Measurements from ENCODE around the gene C14orf132. TPM values are rescaled to one million over a fixed set of nuclear protein-coding genes. Genes with fewer than 3 reads are reported as not detected.

C14orf132 gene
- total RNA-seq, 1 donor from 2014 or later, result 8.0 TPM

GRCh38 chr14:96030108-96030760 is 8.9 kb upstream of the C14orf132 start:
- Histone ChIP-seq H3K27ac (ENCODE audit: low read depth, low read length) (no peak overlapping the region), H3K4me3 (ENCODE audit: insufficient read depth, low read depth, low read length) (no peak overlapping the region), H3K27me3 (ENCODE audit: insufficient read depth, low read length) (peaks cover 10% of the 10 kb centered on the region), H3K36me3 (ENCODE audit: insufficient read depth, low read length) (no peaks in the 10 kb centered on the region), H3K4me2 (ENCODE audit: low read length) (no peak overlapping the region), H2AFZ (ENCODE audit: low read depth, low read length) (no peak overlapping the region), H3K79me2 (ENCODE audit: insufficient read depth, low read length) (no peaks in the 10 kb centered on the region), H4K20me1 (ENCODE audit: insufficient read depth, low read length) (no peaks in the 10 kb centered on the region), H3K4me1 (ENCODE audit: insufficient read depth, low read length) (no peaks in the 10 kb centered on the region), H3K9ac (ENCODE audit: low read length) (no peak overlapping the region), H3K9me3 (ENCODE audit: insufficient read depth, low read depth, low read length) (no peaks in the 10 kb centered on the region)
- Mint-ChIP-seq H3K27me3 (ENCODE audit: low read depth, unreplicated experiment) (peaks cover 49% of the 10 kb centered on the region), H3K4me3 (ENCODE audit: unreplicated experiment) (no peak overlapping the region), H3K36me3 (ENCODE audit: low read depth, unreplicated experiment) (no peaks in the 10 kb centered on the region), H3K27ac (ENCODE audit: unreplicated experiment) (no peak overlapping the region), H3K9me3 (ENCODE audit: unreplicated experiment) (peaks cover 3% of the 10 kb centered on the region), H3K4me1 (ENCODE audit: low read depth, unreplicated experiment) (no peaks in the 10 kb centered on the region)
- no peak for TF ChIP-seq CTCF (IDR thresholded peaks at IDR 0.05; ENCODE audit: insufficient read depth, low read depth, low read length)
- TF ChIP-seq EZH2 (IDR thresholded peaks at IDR 0.05; ENCODE audit: insufficient read depth, low read length), result no peak
- no peak for DNase-seq (ENCODE audit: low read depth)
- FAIRE-seq, result no peak

- H3K4me2 ChIP-seq (ENCODE audit: low read length), result no peak overlapping the region
- Mint-ChIP-seq H3K27me3 (ENCODE audit: low read depth, unreplicated experiment) (peaks cover 35% of the 10 kb centered on the region), H3K4me3 (ENCODE audit: unreplicated experiment) (no peak overlapping the region), H3K36me3 (ENCODE audit: low read depth, unreplicated experiment) (no peaks in the 10 kb centered on the region), H3K4me1 (ENCODE audit: low read depth, unreplicated experiment) (no peaks in the 10 kb centered on the region), H3K27ac (ENCODE audit: unreplicated experiment) (no peak overlapping the region), H3K9me3 (ENCODE audit: unreplicated experiment) (peaks cover under 1% of the 10 kb centered on the region)
- no peak for TF ChIP-seq CTCF (IDR thresholded peaks at IDR 0.05; ENCODE audit: insufficient read depth, low read depth, low read length)
- TF ChIP-seq EZH2 (IDR thresholded peaks at IDR 0.05; ENCODE audit: insufficient read depth, low read length), result no peak
- no peak overlapping the region for H3K4me3 ChIP-seq (ENCODE audit: insufficient read depth, low read depth, low read length)
- H3K9ac ChIP-seq (ENCODE audit: low read length), result no peak overlapping the region
- H3K4me1 ChIP-seq (ENCODE audit: insufficient read depth, low read length), result no peaks in the 10 kb centered on the region
- FAIRE-seq (no peak), DNase-seq (ENCODE audit: low read depth) (no peak)
- peaks cover 7% of the 10 kb centered on the region for H3K27me3 ChIP-seq (ENCODE audit: insufficient read depth, low read length)
- H3K79me2 ChIP-seq (ENCODE audit: insufficient read depth, low read length), result no peaks in the 10 kb centered on the region
- H3K27ac ChIP-seq (ENCODE audit: low read depth, low read length), result no peak overlapping the region
- H4K20me1 ChIP-seq (ENCODE audit: insufficient read depth, low read length), result no peaks in the 10 kb centered on the region
- H3K9me3 ChIP-seq (ENCODE audit: insufficient read depth, low read depth, low read length), result no peaks in the 10 kb centered on the region
- H3K36me3 ChIP-seq (ENCODE audit: insufficient read depth, low read length), result no peaks in the 10 kb centered on the region
- no peak overlapping the region for H2AFZ ChIP-seq (ENCODE audit: low read depth, low read length)
Measured at GRCh38 chr14:96031691-96032090, 7.5 kb upstream of the C14orf132 start.

- H3K27me3 Mint-ChIP-seq (ENCODE audit: low read depth, unreplicated experiment), result peaks cover 34% of the 10 kb centered on the region
- no peaks in the 10 kb centered on the region for H3K36me3 Mint-ChIP-seq (ENCODE audit: low read depth, unreplicated experiment)
- Histone ChIP-seq H3K27me3 (ENCODE audit: insufficient read depth, low read length) (no peaks in the 10 kb centered on the region), H3K4me2 (ENCODE audit: low read length) (no peak overlapping the region), H3K27ac (ENCODE audit: low read depth, low read length) (no peak overlapping the region), H2AFZ (ENCODE audit: low read depth, low read length) (no peak overlapping the region), H4K20me1 (ENCODE audit: insufficient read depth, low read length) (peaks cover 4% of the 10 kb centered on the region), H3K9ac (ENCODE audit: low read length) (no peak overlapping the region), H3K36me3 (ENCODE audit: insufficient read depth, low read length) (no peaks in the 10 kb centered on the region), H3K4me3 (ENCODE audit: insufficient read depth, low read depth, low read length) (no peak overlapping the region), H3K9me3 (ENCODE audit: insufficient read depth, low read depth, low read length) (no peaks in the 10 kb centered on the region), H3K79me2 (ENCODE audit: insufficient read depth, low read length) (peaks cover 12% of the 10 kb centered on the region), H3K4me1 (ENCODE audit: insufficient read depth, low read length) (peaks cover 7% of the 10 kb centered on the region)
- no peak overlapping the region for H3K27ac Mint-ChIP-seq (ENCODE audit: unreplicated experiment)
- DNase-seq (ENCODE audit: low read depth) (no peak), FAIRE-seq (no peak)
- H3K4me3 Mint-ChIP-seq (ENCODE audit: unreplicated experiment), result no peak overlapping the region
- no peaks in the 10 kb centered on the region for H3K4me1 Mint-ChIP-seq (ENCODE audit: low read depth, unreplicated experiment)
- TF ChIP-seq CTCF (IDR thresholded peaks at IDR 0.05; ENCODE audit: insufficient read depth, low read depth, low read length) (no peak), EZH2 (IDR thresholded peaks at IDR 0.05; ENCODE audit: insufficient read depth, low read length) (no peak)
- no peaks in the 10 kb centered on the region for H3K9me3 Mint-ChIP-seq (ENCODE audit: unreplicated experiment)
Measured at GRCh38 chr14:96035456-96035855, 3.7 kb upstream of the C14orf132 start.

Measured in astrocyte (in vitro differentiated cells and primary cell).